Vagina (tissue), 2 donors: Measurements from ENCODE around the gene PARD3. TPM values are rescaled to one million over a fixed set of nuclear protein-coding genes. Genes with fewer than 3 reads are reported as not detected.

Experiments
- DNase-seq, 2 donors: peaks; one replicate each; pipeline ENCODE4 v3.0.0-alpha.2; 2017; ENCODE audit errors: extremely low spot score in 2 of 2
- H3K27ac ChIP-seq: fragments of 200-600 bp; sonication (generic); one replicate; pipeline ENCODE4 v1.5.1; 2019
- H3K27me3 ChIP-seq: fragments of 200-600 bp; sonication (generic); one replicate; pipeline ENCODE4 v1.5.1; 2019
- H3K36me3 ChIP-seq, 2 donors: fragments of 200-600 bp; sonication (generic); one replicate each; pipeline ENCODE4 v1.5.1; 2017 to 2019
- H3K4me1 ChIP-seq: fragments of 200-600 bp; sonication (generic); one replicate; pipeline ENCODE4 v1.5.1; 2019
- H3K4me3 ChIP-seq, 2 donors: fragments of 200-600 bp; sonication (generic); 1 replicate in 1 of 2; 2 replicates in 1 of 2; pipeline ENCODE4 v1.5.1; 2016 to 2019
- H3K9me3 ChIP-seq: fragments of 200-600 bp; sonication (generic); one replicate; pipeline ENCODE4 v1.5.1; 2019
- POLR2A ChIP-seq, 2 donors: fragments of 450-650 bp; IDR thresholded peaks; one replicate each; pipeline ENCODE4 v1.6.1; 2017; ENCODE audit warnings: antibody characterized with exemption in 2 of 2, mild to moderate bottlenecking in 2 of 2, moderate library complexity in 2 of 2
- POLR2AphosphoS5 ChIP-seq, 2 donors: sonication (generic); formaldehyde crosslinking; IDR thresholded peaks; one replicate each; pipeline ENCODE4 v1.9.0; 2017; ENCODE audit warnings: antibody characterized with exemption in 2 of 2, mild to moderate bottlenecking in 2 of 2, low read depth in 1 of 2; ENCODE audit not compliant: insufficient read depth in 1 of 2
- intact Hi-C: fragments of 100-400 bp; cut with DNase I; formaldehyde crosslinking; loops from one replicate; pipeline ENCODE4 v1.15.1; 2023
- total RNA-seq: library from RNA; depleted of rRNA; stranded (reverse); fragments of >200 nt; gene quantifications from one replicate; pipeline ENCODE4 v1.2.3, GENCODE V29; 2016
- TF ChIP-seq, protein P1 (sequence below), 3 experiments: fragments of 450-650 bp in 2 of 3; fragments of 200-600 bp in 1 of 3; sonication (generic) in 1 of 3; IDR thresholded peaks; one replicate each; pipeline ENCODE4 v1.5.1; 2017 to 2019; ENCODE audit warnings: antibody characterized with exemption in 3 of 3, mild to moderate bottlenecking in 2 of 3, moderate library complexity in 2 of 3

PARD3 gene
- total RNA-seq, 1 donor from 2014 or later: 95.5 TPM

DNA sequence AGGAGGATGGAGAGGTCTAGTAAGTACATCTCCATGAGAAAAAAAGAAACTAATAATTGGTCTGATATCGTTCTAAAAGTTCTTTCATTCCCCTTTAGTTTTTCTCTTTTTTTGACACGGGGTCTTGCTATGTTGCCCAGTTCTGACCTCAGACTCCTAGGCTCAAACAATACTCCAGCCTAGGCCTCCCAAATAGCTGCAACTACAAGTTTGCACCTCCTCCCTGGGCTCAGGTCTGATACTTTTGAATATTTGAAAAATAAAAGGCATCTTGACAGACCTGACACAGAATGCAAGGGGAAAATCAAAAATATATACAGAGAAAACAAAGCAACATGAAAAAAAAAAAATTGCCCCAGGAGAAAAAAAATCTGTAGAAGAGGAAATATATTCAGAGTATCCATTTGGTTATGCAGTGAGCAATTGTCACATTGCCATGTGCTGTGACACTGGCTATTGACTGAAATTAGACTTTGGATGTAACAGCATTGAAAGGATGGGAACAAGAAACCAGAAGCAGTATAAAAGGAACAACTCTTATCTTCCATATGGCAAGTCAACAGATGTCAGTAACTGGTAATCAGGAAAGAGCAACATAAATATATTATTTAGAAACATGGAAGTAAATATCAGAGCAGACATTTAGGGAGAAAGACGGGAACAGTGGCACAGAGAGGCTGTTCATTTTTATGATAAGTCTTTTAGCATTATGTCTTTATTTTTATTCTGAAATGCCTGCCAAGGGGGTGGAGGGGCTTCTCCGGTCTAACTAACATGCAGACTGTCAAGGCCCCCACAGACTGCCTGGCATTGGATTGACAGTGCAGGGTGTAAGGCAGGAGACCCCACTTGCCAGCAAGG is 408.4 kb downstream of the PARD3 start:
- Histone ChIP-seq H3K27ac (no peak overlapping the region), H3K4me1 (peaks cover 6% of the 10 kb centered on the region), H3K9me3 (no peaks in the 10 kb centered on the region), H3K27me3 (no peaks in the 10 kb centered on the region), H3K36me3 (no peaks in the 10 kb centered on the region), H3K4me3 (no peak overlapping the region)
- no peak for DNase-seq
- TF ChIP-seq, protein P1, sequence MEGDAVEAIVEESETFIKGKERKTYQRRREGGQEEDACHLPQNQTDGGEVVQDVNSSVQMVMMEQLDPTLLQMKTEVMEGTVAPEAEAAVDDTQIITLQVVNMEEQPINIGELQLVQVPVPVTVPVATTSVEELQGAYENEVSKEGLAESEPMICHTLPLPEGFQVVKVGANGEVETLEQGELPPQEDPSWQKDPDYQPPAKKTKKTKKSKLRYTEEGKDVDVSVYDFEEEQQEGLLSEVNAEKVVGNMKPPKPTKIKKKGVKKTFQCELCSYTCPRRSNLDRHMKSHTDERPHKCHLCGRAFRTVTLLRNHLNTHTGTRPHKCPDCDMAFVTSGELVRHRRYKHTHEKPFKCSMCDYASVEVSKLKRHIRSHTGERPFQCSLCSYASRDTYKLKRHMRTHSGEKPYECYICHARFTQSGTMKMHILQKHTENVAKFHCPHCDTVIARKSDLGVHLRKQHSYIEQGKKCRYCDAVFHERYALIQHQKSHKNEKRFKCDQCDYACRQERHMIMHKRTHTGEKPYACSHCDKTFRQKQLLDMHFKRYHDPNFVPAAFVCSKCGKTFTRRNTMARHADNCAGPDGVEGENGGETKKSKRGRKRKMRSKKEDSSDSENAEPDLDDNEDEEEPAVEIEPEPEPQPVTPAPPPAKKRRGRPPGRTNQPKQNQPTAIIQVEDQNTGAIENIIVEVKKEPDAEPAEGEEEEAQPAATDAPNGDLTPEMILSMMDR (IDR thresholded peaks at IDR 0.05): no peak
- TF ChIP-seq POLR2AphosphoS5 (IDR thresholded peaks at IDR 0.05; ENCODE audit: insufficient read depth in 1 of 2, low read depth in 1 of 2): no peak
- TF ChIP-seq POLR2A (IDR thresholded peaks at IDR 0.05): no peak
- intact Hi-C loops: no loop called here

DNA sequence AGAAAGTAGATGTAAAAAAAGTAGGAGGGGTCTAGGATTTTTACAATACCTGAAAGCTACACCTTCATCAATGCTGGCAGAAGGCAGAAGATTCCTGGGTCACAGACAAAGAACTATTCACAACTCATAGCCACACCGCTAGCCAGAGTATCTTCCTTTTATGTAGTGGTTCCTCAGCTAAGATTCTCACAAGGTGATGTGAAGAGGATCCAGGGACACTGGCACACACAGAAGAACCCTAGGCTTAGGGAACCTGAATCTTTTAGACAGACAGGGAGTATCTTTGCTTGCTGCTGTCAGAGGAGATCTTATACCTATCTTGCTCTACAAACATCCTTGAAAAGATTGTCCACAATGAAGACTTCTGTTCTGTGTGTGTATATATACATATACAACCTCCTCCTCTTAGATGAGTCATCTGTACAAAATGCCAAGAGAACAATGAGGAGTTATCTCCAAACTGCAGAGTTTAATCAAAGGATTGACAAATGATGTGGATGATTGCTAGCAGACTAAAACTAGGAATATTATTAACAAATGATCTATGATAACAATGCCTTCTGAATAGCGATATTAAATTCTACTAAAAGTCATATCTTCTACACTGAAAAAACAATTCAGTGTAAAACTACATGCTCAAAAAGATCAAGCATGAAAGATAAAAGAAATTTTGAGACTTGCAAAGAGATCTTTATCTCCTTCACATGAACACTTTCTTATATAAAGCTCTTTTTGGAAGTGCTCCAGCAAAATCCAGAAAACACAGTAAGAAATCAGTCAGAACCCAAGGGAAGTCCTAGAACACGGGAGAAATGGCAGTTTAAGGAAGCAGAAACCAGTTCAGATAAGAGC is 409.3 kb downstream of the PARD3 start:
- intact Hi-C loops: no loop called here
- no peaks in the 10 kb centered on the region for H3K27me3 ChIP-seq
- H3K9me3 ChIP-seq: no peaks in the 10 kb centered on the region
- no peak overlapping the region for H3K27ac ChIP-seq
- DNase-seq: no peak
- TF ChIP-seq, protein P1 (IDR thresholded peaks at IDR 0.05): no peak
- TF ChIP-seq POLR2AphosphoS5 (IDR thresholded peaks at IDR 0.05; ENCODE audit: insufficient read depth in 1 of 2, low read depth in 1 of 2): no peak
- TF ChIP-seq POLR2A (IDR thresholded peaks at IDR 0.05): no peak
- no peak overlapping the region for H3K4me3 ChIP-seq
- H3K36me3 ChIP-seq: no peaks in the 10 kb centered on the region
- H3K4me1 ChIP-seq: peaks cover 6% of the 10 kb centered on the region

DNA sequence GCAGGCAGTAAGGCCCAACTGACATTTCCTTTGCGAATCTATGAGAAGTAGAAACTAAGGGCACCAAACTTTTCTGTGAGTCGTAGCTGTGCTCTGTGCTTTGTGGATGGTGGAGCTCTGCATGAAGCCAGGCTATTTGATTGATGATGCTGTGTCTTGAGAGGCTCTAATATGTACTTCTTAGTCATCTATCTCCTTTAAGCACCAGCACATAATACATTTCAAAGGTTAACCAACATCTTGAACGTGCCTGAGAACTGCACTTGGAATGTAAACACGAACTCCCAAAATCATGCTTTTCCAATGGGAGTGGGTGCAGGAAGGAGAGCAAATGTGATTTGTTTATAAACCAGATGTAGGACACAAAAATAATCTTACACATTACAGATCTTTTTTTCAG is 411.6 kb downstream of the PARD3 start:
- Histone ChIP-seq H3K4me3 (no peak overlapping the region), H3K4me1 (peaks cover 6% of the 10 kb centered on the region), H3K9me3 (no peaks in the 10 kb centered on the region), H3K36me3 (no peaks in the 10 kb centered on the region), H3K27me3 (no peaks in the 10 kb centered on the region), H3K27ac (no peak overlapping the region)
- TF ChIP-seq, protein P1 (IDR thresholded peaks at IDR 0.05): no peak
- no peak for TF ChIP-seq POLR2A (IDR thresholded peaks at IDR 0.05)
- TF ChIP-seq POLR2AphosphoS5 (IDR thresholded peaks at IDR 0.05; ENCODE audit: insufficient read depth in 1 of 2, low read depth in 1 of 2): no peak
- no peak for DNase-seq
- intact Hi-C loops: no loop called here

DNA sequence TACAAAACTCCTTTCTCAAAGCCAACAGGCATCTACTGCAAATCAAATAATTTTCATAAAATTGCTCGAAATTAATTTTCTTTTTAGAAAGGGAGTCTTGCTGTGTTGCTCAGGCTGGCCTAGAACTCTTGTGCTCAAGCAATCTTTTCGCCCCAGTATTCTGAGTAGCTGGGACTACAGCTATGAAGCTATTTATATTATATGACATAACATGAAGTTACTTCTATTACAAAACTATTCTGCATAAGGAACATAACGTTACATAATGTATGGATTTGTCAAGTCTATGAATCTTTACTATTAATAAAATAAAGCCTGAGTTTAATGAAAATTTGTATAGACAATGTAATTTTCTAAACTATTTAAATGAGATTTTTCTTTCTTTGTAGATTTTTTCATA is 415.0 kb downstream of the PARD3 start:
- H3K9me3 ChIP-seq: no peaks in the 10 kb centered on the region
- H3K27me3 ChIP-seq: no peaks in the 10 kb centered on the region
- no peak overlapping the region for H3K27ac ChIP-seq
- TF ChIP-seq POLR2A (IDR thresholded peaks at IDR 0.05) (no peak), POLR2AphosphoS5 (IDR thresholded peaks at IDR 0.05; ENCODE audit: insufficient read depth in 1 of 2, low read depth in 1 of 2) (no peak)
- TF ChIP-seq, protein P1 (IDR thresholded peaks at IDR 0.05): no peak
- no peaks in the 10 kb centered on the region for H3K4me1 ChIP-seq
- intact Hi-C loops: no loop called here
- no peak overlapping the region for H3K4me3 ChIP-seq
- H3K36me3 ChIP-seq: no peaks in the 10 kb centered on the region
- no peak for DNase-seq
